GM23338 (cell line): ENCODE results near the gene NTMT1.
A peak's percentile ranks its signal among the peaks of the same experiment; 100 is the strongest.

Experiments used
- POLR2AphosphoS5 ChIP-seq: IDR thresholded peaks from 2 replicates; pipeline ENCODE4 v1.6.1; 2016; ENCODE audit warnings: antibody characterized with exemption, low read depth
- TF ChIP-seq, protein P1 (sequence below), 2 experiments: fragments of 200-600 bp in 1 of 2; sonication (generic) in 1 of 2; conservative IDR thresholded peaks; 2 replicates each; pipeline versions ENCODE4 v1.5.1 to v1.6.1; 2016 to 2017; ENCODE audit warnings: antibody characterized with exemption in 2 of 2, low read depth in 2 of 2, mild to moderate bottlenecking in 2 of 2, moderate library complexity in 1 of 2
- TF ChIP-seq, protein P2 (sequence below): IDR thresholded peaks from 2 replicates; pipeline ENCODE4 v1.6.1; 2016; ENCODE audit warnings: antibody characterized with exemption
- TF ChIP-seq, protein P3 (sequence below): IDR thresholded peaks from one replicate; pipeline ENCODE4 v1.6.1; 2018; ENCODE audit warnings: antibody characterized with exemption; ENCODE audit not compliant: unreplicated experiment

DNA sequence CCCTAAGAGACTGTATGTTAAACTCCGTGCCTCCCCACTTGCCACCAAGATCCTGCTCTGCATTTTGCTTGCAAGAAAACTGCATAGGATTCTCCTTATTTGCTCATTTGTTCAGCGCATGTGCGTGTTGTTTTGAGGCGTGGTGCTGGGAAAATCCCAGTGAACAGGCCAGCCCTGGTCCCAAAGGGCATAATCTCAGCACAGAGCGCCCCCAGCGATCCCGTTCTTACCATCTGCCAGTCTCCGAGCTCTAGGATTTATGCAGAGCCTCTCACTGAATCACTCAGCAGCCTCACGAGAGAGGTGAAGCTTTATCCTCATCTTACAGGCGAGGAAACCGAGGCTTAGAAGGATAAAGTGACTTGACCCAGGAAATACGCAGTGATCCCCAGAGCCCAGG lies 51.0 kb downstream of the NTMT1 start:
- TF ChIP-seq, protein P1, sequence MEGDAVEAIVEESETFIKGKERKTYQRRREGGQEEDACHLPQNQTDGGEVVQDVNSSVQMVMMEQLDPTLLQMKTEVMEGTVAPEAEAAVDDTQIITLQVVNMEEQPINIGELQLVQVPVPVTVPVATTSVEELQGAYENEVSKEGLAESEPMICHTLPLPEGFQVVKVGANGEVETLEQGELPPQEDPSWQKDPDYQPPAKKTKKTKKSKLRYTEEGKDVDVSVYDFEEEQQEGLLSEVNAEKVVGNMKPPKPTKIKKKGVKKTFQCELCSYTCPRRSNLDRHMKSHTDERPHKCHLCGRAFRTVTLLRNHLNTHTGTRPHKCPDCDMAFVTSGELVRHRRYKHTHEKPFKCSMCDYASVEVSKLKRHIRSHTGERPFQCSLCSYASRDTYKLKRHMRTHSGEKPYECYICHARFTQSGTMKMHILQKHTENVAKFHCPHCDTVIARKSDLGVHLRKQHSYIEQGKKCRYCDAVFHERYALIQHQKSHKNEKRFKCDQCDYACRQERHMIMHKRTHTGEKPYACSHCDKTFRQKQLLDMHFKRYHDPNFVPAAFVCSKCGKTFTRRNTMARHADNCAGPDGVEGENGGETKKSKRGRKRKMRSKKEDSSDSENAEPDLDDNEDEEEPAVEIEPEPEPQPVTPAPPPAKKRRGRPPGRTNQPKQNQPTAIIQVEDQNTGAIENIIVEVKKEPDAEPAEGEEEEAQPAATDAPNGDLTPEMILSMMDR (conservative IDR thresholded peaks at IDR 0.05; ENCODE audit: low read depth in 2 of 2) = peak in 1 of 2 experiments; percentile 28; a peak in 2 of 4 replicates
- TF ChIP-seq POLR2AphosphoS5 = no peak
- TF ChIP-seq, protein P2, sequence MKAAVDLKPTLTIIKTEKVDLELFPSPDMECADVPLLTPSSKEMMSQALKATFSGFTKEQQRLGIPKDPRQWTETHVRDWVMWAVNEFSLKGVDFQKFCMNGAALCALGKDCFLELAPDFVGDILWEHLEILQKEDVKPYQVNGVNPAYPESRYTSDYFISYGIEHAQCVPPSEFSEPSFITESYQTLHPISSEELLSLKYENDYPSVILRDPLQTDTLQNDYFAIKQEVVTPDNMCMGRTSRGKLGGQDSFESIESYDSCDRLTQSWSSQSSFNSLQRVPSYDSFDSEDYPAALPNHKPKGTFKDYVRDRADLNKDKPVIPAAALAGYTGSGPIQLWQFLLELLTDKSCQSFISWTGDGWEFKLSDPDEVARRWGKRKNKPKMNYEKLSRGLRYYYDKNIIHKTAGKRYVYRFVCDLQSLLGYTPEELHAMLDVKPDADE = no peak
- TF ChIP-seq, protein P3, sequence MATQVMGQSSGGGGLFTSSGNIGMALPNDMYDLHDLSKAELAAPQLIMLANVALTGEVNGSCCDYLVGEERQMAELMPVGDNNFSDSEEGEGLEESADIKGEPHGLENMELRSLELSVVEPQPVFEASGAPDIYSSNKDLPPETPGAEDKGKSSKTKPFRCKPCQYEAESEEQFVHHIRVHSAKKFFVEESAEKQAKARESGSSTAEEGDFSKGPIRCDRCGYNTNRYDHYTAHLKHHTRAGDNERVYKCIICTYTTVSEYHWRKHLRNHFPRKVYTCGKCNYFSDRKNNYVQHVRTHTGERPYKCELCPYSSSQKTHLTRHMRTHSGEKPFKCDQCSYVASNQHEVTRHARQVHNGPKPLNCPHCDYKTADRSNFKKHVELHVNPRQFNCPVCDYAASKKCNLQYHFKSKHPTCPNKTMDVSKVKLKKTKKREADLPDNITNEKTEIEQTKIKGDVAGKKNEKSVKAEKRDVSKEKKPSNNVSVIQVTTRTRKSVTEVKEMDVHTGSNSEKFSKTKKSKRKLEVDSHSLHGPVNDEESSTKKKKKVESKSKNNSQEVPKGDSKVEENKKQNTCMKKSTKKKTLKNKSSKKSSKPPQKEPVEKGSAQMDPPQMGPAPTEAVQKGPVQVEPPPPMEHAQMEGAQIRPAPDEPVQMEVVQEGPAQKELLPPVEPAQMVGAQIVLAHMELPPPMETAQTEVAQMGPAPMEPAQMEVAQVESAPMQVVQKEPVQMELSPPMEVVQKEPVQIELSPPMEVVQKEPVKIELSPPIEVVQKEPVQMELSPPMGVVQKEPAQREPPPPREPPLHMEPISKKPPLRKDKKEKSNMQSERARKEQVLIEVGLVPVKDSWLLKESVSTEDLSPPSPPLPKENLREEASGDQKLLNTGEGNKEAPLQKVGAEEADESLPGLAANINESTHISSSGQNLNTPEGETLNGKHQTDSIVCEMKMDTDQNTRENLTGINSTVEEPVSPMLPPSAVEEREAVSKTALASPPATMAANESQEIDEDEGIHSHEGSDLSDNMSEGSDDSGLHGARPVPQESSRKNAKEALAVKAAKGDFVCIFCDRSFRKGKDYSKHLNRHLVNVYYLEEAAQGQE = no peak
